H1 (cell line): ENCODE measurements around the gene PGM1.

ENCODE experiments used
- ASH2L ChIP-seq: fragments of 200-600, 300-600 bp; sonication (generic); IDR thresholded peaks from one replicate; pipeline ENCODE4 v1.7.1; 2017; ENCODE audit warnings: low read length
- CEBPB ChIP-seq: IDR thresholded peaks from 2 replicates; pipeline ENCODE4 v1.6.1; 2012; ENCODE audit warnings: low read depth, low read length
- CTCF ChIP-seq, 3 experiments: IDR thresholded peaks; 1 replicate in 2 of 3; 2 replicates in 1 of 3; pipeline versions ENCODE4 v1.5.1 to v1.6.1; 2011; ENCODE audit warnings: low read length in 3 of 3, mild to moderate bottlenecking in 3 of 3, inconsistent platforms in 2 of 3, low read depth in 1 of 3, moderate library complexity in 1 of 3; ENCODE audit not compliant: insufficient read depth in 1 of 3; ENCODE audit errors: control extremely low read depth in 1 of 3
- EGR1 ChIP-seq: IDR thresholded peaks from 2 replicates; pipeline ENCODE4 v1.6.1; 2011; ENCODE audit warnings: low read depth, low read length, borderline replicate concordance
- GABPA ChIP-seq: IDR thresholded peaks from 2 replicates; pipeline ENCODE4 v1.6.1; 2011; ENCODE audit warnings: mild to moderate bottlenecking, low read length, moderate library complexity, borderline replicate concordance; ENCODE audit not compliant: insufficient read depth
- JUND ChIP-seq: IDR thresholded peaks from 2 replicates; pipeline ENCODE4 v1.6.1; 2011; ENCODE audit warnings: mild to moderate bottlenecking, improper control_type of control experiment, low read length
- POLR2A ChIP-seq, 2 experiments: IDR thresholded peaks; 1 replicate in 1 of 2; 2 replicates in 1 of 2; pipeline ENCODE4 v1.6.1; 2011; ENCODE audit warnings: low read depth in 2 of 2, low read length in 2 of 2, mild to moderate bottlenecking in 2 of 2; ENCODE audit errors: control extremely low read depth in 1 of 2
- POLR2AphosphoS5 ChIP-seq: IDR thresholded peaks from 2 replicates; pipeline ENCODE4 v1.6.1; 2011; ENCODE audit warnings: low read depth, low read length
- SIN3A ChIP-seq, 2 experiments: IDR thresholded peaks in 1 of 2; conservative IDR thresholded peaks in 1 of 2; 2 replicates each; pipeline ENCODE4 v1.6.1; 2011 to 2012; ENCODE audit warnings: low read length in 2 of 2, improper control_type of control experiment in 1 of 2, low read depth in 1 of 2, mild to moderate bottlenecking in 1 of 2
- TAF1 ChIP-seq: IDR thresholded peaks from 2 replicates; pipeline ENCODE4 v1.6.1; 2011; ENCODE audit warnings: mild to moderate bottlenecking, low read depth, low read length
- USF2 ChIP-seq: IDR thresholded peaks from 2 replicates; pipeline ENCODE4 v1.6.1; 2011; ENCODE audit warnings: low read length, improper control_type of control experiment

GRCh38 chr1:63642901-63643300 lies 49.7 kb downstream of the PGM1 start:
- TF ChIP-seq CTCF (IDR thresholded peaks at IDR 0.05; ENCODE audit: control extremely low read depth in 1 of 3, insufficient read depth in 1 of 3, low read depth in 1 of 3, low read length in 3 of 3) (no peak), EGR1 (no peak), USF2 (no peak), TAF1 (no peak), POLR2A (IDR thresholded peaks at IDR 0.05; ENCODE audit: control extremely low read depth in 1 of 2, low read depth in 2 of 2, low read length in 2 of 2) (no peak), JUND (no peak), ASH2L (no peak), CEBPB (no peak), SIN3A (conservative IDR thresholded peaks at IDR 0.05 in 1 of 2, IDR thresholded peaks at IDR 0.05 in 1 of 2; ENCODE audit: low read depth in 1 of 2, low read length in 2 of 2) (no peak), POLR2AphosphoS5 (no peak), GABPA (no peak)
